WTC11 (cell line): ENCODE measurements around the gene REG4. TPM values are rescaled to one million over a fixed set of nuclear protein-coding genes. Genes with fewer than 3 reads are reported as not detected.

Source experiments
- ATAC-seq: fragments of 200-7000 bp; cut with Tn5 transposase; 2 replicates; pipeline ENCODE4 v1.10.0; 2021; ENCODE audit warnings: mild to moderate bottlenecking, moderate library complexity
- CTCF ChIA-PET: fragments of 300-600 bp; sonication (Branson Sonifier 250); formaldehyde crosslinking; loops from one replicate; lab custom pipeline; 2021; ENCODE audit warnings: antibody characterized with exemption; lab: Charles Lee
- POLR2A ChIA-PET: fragments of 350-600 bp; sonication (Branson Sonifier 250); formaldehyde crosslinking; loops from one replicate; lab custom pipeline; 2021; ENCODE audit warnings: antibody characterized with exemption; lab: Charles Lee
- DNase-seq: peaks from one replicate; pipeline ENCODE4 v3.0.0; 2021; ENCODE audit warnings: low spot score
- H3K27ac Mint-ChIP-seq: 2 replicates; pipeline ENCODE4 v1.8.0; 2021; ENCODE audit warnings: mixed read lengths
- H3K27me3 Mint-ChIP-seq: 2 replicates; pipeline ENCODE4 v1.8.0; 2021; ENCODE audit warnings: low read depth, mild to moderate bottlenecking, moderate library complexity, mixed read lengths
- H3K36me3 Mint-ChIP-seq: 2 replicates; pipeline ENCODE4 v1.8.0; 2021; ENCODE audit warnings: mixed read lengths
- H3K4me1 Mint-ChIP-seq: 2 replicates; pipeline ENCODE4 v1.8.0; 2022; ENCODE audit warnings: mixed read lengths
- H3K4me3 Mint-ChIP-seq: 2 replicates; pipeline ENCODE4 v1.8.0; 2021; ENCODE audit warnings: mild to moderate bottlenecking, moderate library complexity, mixed read lengths
- H3K9me3 Mint-ChIP-seq: 2 replicates; pipeline ENCODE4 v1.8.0; 2021; ENCODE audit warnings: mixed read lengths
- AR ChIP-seq: fragments of 250-450 bp; sonication (Bioruptor Pico); IDR thresholded peaks from 2 replicates; pipeline ENCODE4 v1.9.0; 2021; ENCODE audit warnings: mild to moderate bottlenecking
- CREB1 ChIP-seq: sonication (generic); formaldehyde crosslinking; IDR thresholded peaks from 2 replicates; pipeline ENCODE4 v1.8.0; 2023; ENCODE audit warnings: mild to moderate bottlenecking, missing genetic modification reagents
- EMX1 ChIP-seq: fragments of 250-450 bp; sonication (Bioruptor Pico); IDR thresholded peaks from 2 replicates; pipeline ENCODE4 v1.8.0; 2021; ENCODE audit warnings: mild to moderate bottlenecking
- FOXJ3 ChIP-seq: sonication (generic); formaldehyde crosslinking; IDR thresholded peaks from 2 replicates; pipeline ENCODE4 v1.9.0; 2021; ENCODE audit warnings: missing genetic modification reagents, mild to moderate bottlenecking, borderline replicate concordance
- GTF2I ChIP-seq: fragments of 250-450 bp; sonication (Bioruptor Pico); conservative IDR thresholded peaks from 2 replicates; pipeline ENCODE4 v1.4.0; 2021; ENCODE audit warnings: mild to moderate bottlenecking
- HMGXB4 ChIP-seq: sonication (generic); formaldehyde crosslinking; IDR thresholded peaks from 2 replicates; pipeline ENCODE4 v1.8.1; 2023; ENCODE audit warnings: mild to moderate bottlenecking, moderate library complexity, missing genetic modification reagents
- NR1H2 ChIP-seq: sonication (generic); formaldehyde crosslinking; IDR thresholded peaks from 2 replicates; pipeline ENCODE4 v1.9.0; 2021; ENCODE audit warnings: mild to moderate bottlenecking, moderate library complexity, missing genetic modification reagents
- RORB ChIP-seq: fragments of 250-450 bp; sonication (Bioruptor Pico); IDR thresholded peaks from 2 replicates; pipeline ENCODE4 v1.9.0; 2021; ENCODE audit warnings: mild to moderate bottlenecking
- SMAD4 ChIP-seq: sonication (generic); formaldehyde crosslinking; IDR thresholded peaks from 2 replicates; pipeline ENCODE4 v1.8.0; 2022; ENCODE audit warnings: mild to moderate bottlenecking, missing genetic modification reagents
- TCF7 ChIP-seq: sonication (generic); formaldehyde crosslinking; IDR thresholded peaks from 2 replicates; pipeline ENCODE4 v1.8.0; 2022; ENCODE audit warnings: mild to moderate bottlenecking, low read depth, missing genetic modification reagents, moderate library complexity
- ZBTB43 ChIP-seq: sonication (generic); formaldehyde crosslinking; IDR thresholded peaks from 2 replicates; pipeline ENCODE4 v1.8.1; 2023; ENCODE audit warnings: mild to moderate bottlenecking, missing genetic modification reagents
- ZMAT4 ChIP-seq: fragments of 250-450 bp; sonication (Bioruptor Pico); IDR thresholded peaks from 2 replicates; pipeline ENCODE4 v1.9.0; 2021; ENCODE audit warnings: mild to moderate bottlenecking
- ZNF219 ChIP-seq: sonication (generic); formaldehyde crosslinking; IDR thresholded peaks from 2 replicates; pipeline ENCODE4 v1.8.0; 2023; ENCODE audit warnings: missing genetic modification reagents, mild to moderate bottlenecking, borderline replicate concordance
- ZNF671 ChIP-seq: fragments of 250-450 bp; sonication (Bioruptor Pico); IDR thresholded peaks from 2 replicates; pipeline ENCODE4 v1.8.0; 2021; ENCODE audit warnings: mild to moderate bottlenecking
- total RNA-seq: library from RNA; stranded (reverse); gene quantifications from 3 replicates; pipeline ENCODE4 v1.2.3, GENCODE V29; 2021

The REG4 gene
- total RNA-seq, 1 experiment from 2014 or later: 0.31 TPM

- TF ChIP-seq CREB1 (CRISPR knock-in tag) (no peak), TCF7 (CRISPR knock-in tag) (no peak), RORB (no peak), GTF2I (no peak), HMGXB4 (no peak), ZBTB43 (CRISPR knock-in tag) (no peak), ZMAT4 (CRISPR knock-in tag) (no peak), FOXJ3 (CRISPR knock-in tag) (no peak), SMAD4 (CRISPR knock-in tag) (no peak), NR1H2 (CRISPR knock-in tag) (no peak), ZNF219 (no peak)
- TF ChIP-seq, all 79 proteins: peak for 2
Observed at GRCh38 chr1:119745034-119745433, 66.2 kb downstream of the REG4 start (continued).

- DNase-seq (no peak), ATAC-seq (no peak)
- POLR2A ChIA-PET: interaction anchor here (1.4 to 1.6 kb wide), 2 partner anchors 14 to 31 kb away, joined by 4 read pairs; no protein-coding TSS in a partner anchor
- peaks cover 32% of the 10 kb centered on the region for H3K4me1 Mint-ChIP-seq
- H3K9me3 Mint-ChIP-seq: no peaks in the 10 kb centered on the region
- peak overlapping the region; percentile 82 for H3K27ac Mint-ChIP-seq
- H3K4me3 Mint-ChIP-seq: no peak overlapping the region
- peaks cover 32% of the 10 kb centered on the region for H3K36me3 Mint-ChIP-seq
- CTCF ChIA-PET: interaction anchor here (1.4 to 3.2 kb wide), 6 partner anchors 11 to 133 kb away, joined by 3 to 14 read pairs (median 6); no protein-coding TSS in a partner anchor
- TF ChIP-seq AR (no peak), ZNF671 (CRISPR knock-in tag) (0 out of 2 replicates have a peak, but pooled peaks have one; percentile 25), EMX1 (CRISPR knock-in tag) (peak; percentile 63; the same call in 1 of the 2 replicates)
- TF ChIP-seq, all 79 proteins: peak for 2
- H3K27me3 Mint-ChIP-seq: no peaks in the 10 kb centered on the region
Observed at GRCh38 chr1:119744598-119744942, 66.7 kb downstream of the REG4 start.

Other genes starting within 250 kb of the REG4 start
- gene ZNF697, start 163.2 kb downstream of the REG4 start, total RNA-seq: 13.9 to 18.0 TPM (median 14.2 TPM) in 3 replicates
- 592 to 630 TPM (median 618 TPM) in 3 replicates for gene PHGDH, start 99.5 kb downstream of the REG4 start, total RNA-seq
- gene HMGCS2, start 42.6 kb downstream of the REG4 start, total RNA-seq: 0.24 to 0.69 TPM (median 0.41 TPM) in 3 replicates
- gene ADAM30, start 85.1 kb upstream of the REG4 start, total RNA-seq: not detected in 3 replicates